Astrocyte (in vitro differentiated cells and primary cell): Measurements from ENCODE around the gene SCN2B. TPM values are rescaled to one million over a fixed set of nuclear protein-coding genes. Genes with fewer than 3 reads are reported as not detected.

ENCODE experiments used
- DNase-seq: peaks from one replicate; pipeline ENCODE4 v3.0.0-alpha.2; 2010; ENCODE audit warnings: low read depth
- FAIRE-seq: peaks from 2 replicates; lab custom pipeline; 2011; peaks lifted over from hg19 to GRCh38; lab: Jason Lieb, UNC
- H2AFZ ChIP-seq: 2 replicates; pipeline ENCODE4 v1.6.0; 2012; ENCODE audit warnings: low read depth, low read length, inconsistent platforms
- H3K27ac ChIP-seq: 2 replicates; pipeline ENCODE4 v1.5.1; 2011; ENCODE audit warnings: low read depth, low read length, inconsistent platforms
- H3K27me3 ChIP-seq: 2 replicates; pipeline ENCODE4 v1.6.0; 2011; ENCODE audit warnings: low read length, inconsistent platforms; ENCODE audit not compliant: insufficient read depth
- H3K36me3 ChIP-seq: 2 replicates; pipeline ENCODE4 v1.5.1; 2011; ENCODE audit warnings: low read length, inconsistent platforms; ENCODE audit not compliant: insufficient read depth
- H3K4me1 ChIP-seq: 2 replicates; pipeline ENCODE4 v1.5.1; 2011; ENCODE audit warnings: low read length, inconsistent platforms; ENCODE audit not compliant: insufficient read depth
- H3K4me2 ChIP-seq: 2 replicates; pipeline ENCODE4 v1.6.0; 2012; ENCODE audit warnings: low read length, inconsistent platforms
- H3K4me3 ChIP-seq: 2 replicates; pipeline ENCODE4 v1.5.1; 2011; ENCODE audit warnings: low read depth, mild to moderate bottlenecking, low read length, inconsistent platforms; ENCODE audit not compliant: insufficient read depth
- H3K79me2 ChIP-seq: 2 replicates; pipeline ENCODE4 v1.6.0; 2012; ENCODE audit warnings: mild to moderate bottlenecking, low read length, inconsistent platforms; ENCODE audit not compliant: insufficient read depth
- H3K9ac ChIP-seq: 2 replicates; pipeline ENCODE4 v1.6.0; 2012; ENCODE audit warnings: mild to moderate bottlenecking, low read length, inconsistent platforms
- H3K9me3 ChIP-seq: 2 replicates; pipeline ENCODE4 v1.5.1; 2012; ENCODE audit warnings: low read depth, mild to moderate bottlenecking, low read length, inconsistent platforms; ENCODE audit not compliant: insufficient read depth
- H4K20me1 ChIP-seq: 2 replicates; pipeline ENCODE4 v1.6.0; 2012; ENCODE audit warnings: low read length, inconsistent platforms; ENCODE audit not compliant: insufficient read depth
- H3K27ac Mint-ChIP-seq: one replicate; pipeline ENCODE4 v1.8.0; 2021; ENCODE audit warnings: mild to moderate bottlenecking, mixed read lengths; ENCODE audit not compliant: unreplicated experiment
- H3K27me3 Mint-ChIP-seq: one replicate; pipeline ENCODE4 v1.8.0; 2021; ENCODE audit warnings: low read depth, mixed read lengths; ENCODE audit not compliant: unreplicated experiment
- H3K36me3 Mint-ChIP-seq: one replicate; pipeline ENCODE4 v1.8.0; 2021; ENCODE audit warnings: low read depth, mixed read lengths; ENCODE audit not compliant: unreplicated experiment
- H3K4me1 Mint-ChIP-seq: one replicate; pipeline ENCODE4 v1.8.0; 2021; ENCODE audit warnings: low read depth, mixed read lengths; ENCODE audit not compliant: unreplicated experiment
- H3K4me3 Mint-ChIP-seq: one replicate; pipeline ENCODE4 v1.8.0; 2021; ENCODE audit warnings: mild to moderate bottlenecking, moderate library complexity, mixed read lengths; ENCODE audit not compliant: unreplicated experiment
- H3K9me3 Mint-ChIP-seq: one replicate; pipeline ENCODE4 v1.8.0; 2021; ENCODE audit warnings: mild to moderate bottlenecking, mixed read lengths; ENCODE audit not compliant: unreplicated experiment
- CTCF ChIP-seq: IDR thresholded peaks from 2 replicates; pipeline ENCODE4 v1.5.1; 2011; ENCODE audit warnings: low read depth, mild to moderate bottlenecking, inconsistent platforms, low read length, moderate library complexity; ENCODE audit not compliant: insufficient read depth
- EZH2 ChIP-seq: IDR thresholded peaks from 2 replicates; pipeline ENCODE4 v1.6.1; 2012; ENCODE audit warnings: mild to moderate bottlenecking, low read length, inconsistent platforms; ENCODE audit not compliant: insufficient read depth
- total RNA-seq: library from RNA; stranded (reverse); gene quantifications from 2 replicates; pipeline ENCODE4 v1.2.1, GENCODE V29; 2021

The SCN2B gene
- total RNA-seq, 1 donor from 2014 or later = 0.18 TPM

- no peaks in the 10 kb centered on the region for H3K79me2 ChIP-seq
- H3K27me3 ChIP-seq = peaks cover 30% of the 10 kb centered on the region
- H3K27ac Mint-ChIP-seq = peak overlapping the region; percentile 28
- H3K9me3 ChIP-seq = no peaks in the 10 kb centered on the region
- peaks cover 2% of the 10 kb centered on the region for H3K4me1 Mint-ChIP-seq
- no peaks in the 10 kb centered on the region for H3K4me1 ChIP-seq
- FAIRE-seq (no peak), DNase-seq (no peak)
- no peaks in the 10 kb centered on the region for H3K36me3 ChIP-seq
- H2AFZ ChIP-seq = no peak overlapping the region
- H3K4me3 Mint-ChIP-seq = no peak overlapping the region
- no peaks in the 10 kb centered on the region for H3K36me3 Mint-ChIP-seq
- H3K9me3 Mint-ChIP-seq = no peaks in the 10 kb centered on the region
- H3K27me3 Mint-ChIP-seq = peaks cover 72% of the 10 kb centered on the region
- H3K4me2 ChIP-seq = no peak overlapping the region
- TF ChIP-seq CTCF (no peak), EZH2 (no peak)
- no peak overlapping the region for H3K9ac ChIP-seq
- no peaks in the 10 kb centered on the region for H4K20me1 ChIP-seq
- H3K4me3 ChIP-seq = no peak overlapping the region
- H3K27ac ChIP-seq = no peak overlapping the region
These were observed 33.6 kb downstream of the SCN2B start for GRCh38 chr11:118142809-118143208.

- Histone ChIP-seq H3K27ac (no peak overlapping the region), H3K27me3 (peaks cover 30% of the 10 kb centered on the region), H3K4me2 (no peak overlapping the region), H3K9ac (no peak overlapping the region), H3K36me3 (no peaks in the 10 kb centered on the region), H2AFZ (no peak overlapping the region), H3K4me3 (no peak overlapping the region), H4K20me1 (no peaks in the 10 kb centered on the region), H3K79me2 (no peaks in the 10 kb centered on the region), H3K9me3 (no peaks in the 10 kb centered on the region), H3K4me1 (no peaks in the 10 kb centered on the region)
- Mint-ChIP-seq H3K9me3 (no peaks in the 10 kb centered on the region), H3K36me3 (no peaks in the 10 kb centered on the region), H3K27ac (no peak overlapping the region), H3K4me3 (no peak overlapping the region), H3K4me1 (peaks cover 2% of the 10 kb centered on the region), H3K27me3 (peaks cover 72% of the 10 kb centered on the region)
- FAIRE-seq = no peak
- TF ChIP-seq CTCF (no peak), EZH2 (no peak)
- DNase-seq = no peak
These were observed 34.4 kb downstream of the SCN2B start for GRCh38 chr11:118142081-118142480.

- no peak overlapping the region for H3K27ac ChIP-seq
- Mint-ChIP-seq H3K36me3 (no peaks in the 10 kb centered on the region), H3K9me3 (no peaks in the 10 kb centered on the region), H3K27me3 (peaks cover 80% of the 10 kb centered on the region), H3K27ac (no peak overlapping the region), H3K4me3 (no peak overlapping the region), H3K4me1 (no peaks in the 10 kb centered on the region)
- no peaks in the 10 kb centered on the region for H4K20me1 ChIP-seq
- no peaks in the 10 kb centered on the region for H3K36me3 ChIP-seq
- no peak overlapping the region for H3K4me2 ChIP-seq
- DNase-seq (peak; percentile 4), FAIRE-seq (no peak)
- no peaks in the 10 kb centered on the region for H3K4me1 ChIP-seq
- H3K27me3 ChIP-seq = peaks cover 26% of the 10 kb centered on the region
- H3K79me2 ChIP-seq = no peaks in the 10 kb centered on the region
- H3K4me3 ChIP-seq = no peak overlapping the region
- H3K9ac ChIP-seq = no peak overlapping the region
- TF ChIP-seq EZH2 = no peak
- TF ChIP-seq CTCF = no peak
- no peaks in the 10 kb centered on the region for H3K9me3 ChIP-seq
- H2AFZ ChIP-seq = no peak overlapping the region
These were observed 36.9 kb downstream of the SCN2B start for GRCh38 chr11:118139578-118139977.
